GM12872 (cell line): ENCODE results near the gene USP49.

ENCODE experiments used
- CTCF ChIP-seq: IDR thresholded peaks from 3 replicates; pipeline ENCODE4 v1.5.1; 2011; ENCODE audit warnings: low read depth, mild to moderate bottlenecking, low read length, moderate library complexity; ENCODE audit not compliant: insufficient read depth

Gene USP49

GRCh38 chr6:41781366-41781730, 113.8 kb downstream of the USP49 start:
- no peak for TF ChIP-seq CTCF

GRCh38 chr6:41780551-41781365, 114.4 kb downstream of the USP49 start, which contains the start of gene PRICKLE4:
Gene PRICKLE4, plus strand, starts transcription at chr6:41780782. Its CDS starts 2,692 bp downstream, at chr6:41783474.
- no peak for TF ChIP-seq CTCF

GRCh38 chr6:41779788-41780550, 115.2 kb downstream of the USP49 start, which contains the start of gene FRS3:
Gene FRS3, minus strand, starts transcription at chr6:41779900. Its CDS starts 2,913 bp downstream, at chr6:41776987.
- peak; percentile 91 for TF ChIP-seq CTCF

GRCh38 chr6:41779336-41779735, 115.8 kb downstream of the USP49 start:
- no peak for TF ChIP-seq CTCF

- no peak for TF ChIP-seq CTCF
These were observed 116.3 kb downstream of the USP49 start for GRCh38 chr6:41778895-41779294.

GRCh38 chr6:41777551-41778285, 117.5 kb downstream of the USP49 start:
- TF ChIP-seq CTCF: no peak

- TF ChIP-seq CTCF: no peak
These were observed 119.8 kb downstream of the USP49 start for GRCh38 chr6:41775293-41775882.
